SK-N-SH (cell line): ENCODE data around the gene DDX1.

Experiments used
- FOSL2 ChIP-seq: IDR thresholded peaks from 2 replicates; pipeline ENCODE4 v1.4.0; 2012; ENCODE audit warnings: low read depth, mild to moderate bottlenecking, moderate library complexity, borderline replicate concordance
- FOXJ3 ChIP-seq: sonication (generic); formaldehyde crosslinking; IDR thresholded peaks from 2 replicates; pipeline ENCODE4 v1.5.1; 2020; ENCODE audit warnings: mild to moderate bottlenecking, missing genetic modification reagents
- JUND ChIP-seq: IDR thresholded peaks from 2 replicates; pipeline ENCODE4 v1.4.0; 2012
- MXI1 ChIP-seq: IDR thresholded peaks from 2 replicates; pipeline ENCODE4 v1.6.1; 2012; ENCODE audit warnings: mild to moderate bottlenecking, low read depth, low read length, improper control_type of control experiment
- TF ChIP-seq, protein P1 (sequence below): fragments of 200-600 bp; sonication (generic); IDR thresholded peaks from 2 replicates; pipeline ENCODE4 v1.6.1; 2017; ENCODE audit warnings: antibody characterized with exemption, mild to moderate bottlenecking, moderate library complexity
- TF ChIP-seq, protein P2 (sequence below): IDR thresholded peaks from 2 replicates; pipeline ENCODE4; 2012

- TF ChIP-seq, protein P1, sequence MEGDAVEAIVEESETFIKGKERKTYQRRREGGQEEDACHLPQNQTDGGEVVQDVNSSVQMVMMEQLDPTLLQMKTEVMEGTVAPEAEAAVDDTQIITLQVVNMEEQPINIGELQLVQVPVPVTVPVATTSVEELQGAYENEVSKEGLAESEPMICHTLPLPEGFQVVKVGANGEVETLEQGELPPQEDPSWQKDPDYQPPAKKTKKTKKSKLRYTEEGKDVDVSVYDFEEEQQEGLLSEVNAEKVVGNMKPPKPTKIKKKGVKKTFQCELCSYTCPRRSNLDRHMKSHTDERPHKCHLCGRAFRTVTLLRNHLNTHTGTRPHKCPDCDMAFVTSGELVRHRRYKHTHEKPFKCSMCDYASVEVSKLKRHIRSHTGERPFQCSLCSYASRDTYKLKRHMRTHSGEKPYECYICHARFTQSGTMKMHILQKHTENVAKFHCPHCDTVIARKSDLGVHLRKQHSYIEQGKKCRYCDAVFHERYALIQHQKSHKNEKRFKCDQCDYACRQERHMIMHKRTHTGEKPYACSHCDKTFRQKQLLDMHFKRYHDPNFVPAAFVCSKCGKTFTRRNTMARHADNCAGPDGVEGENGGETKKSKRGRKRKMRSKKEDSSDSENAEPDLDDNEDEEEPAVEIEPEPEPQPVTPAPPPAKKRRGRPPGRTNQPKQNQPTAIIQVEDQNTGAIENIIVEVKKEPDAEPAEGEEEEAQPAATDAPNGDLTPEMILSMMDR, result no peak
- TF ChIP-seq MXI1, result no peak
- no peak for TF ChIP-seq JUND
- no peak for TF ChIP-seq FOSL2
- TF ChIP-seq, protein P2, sequence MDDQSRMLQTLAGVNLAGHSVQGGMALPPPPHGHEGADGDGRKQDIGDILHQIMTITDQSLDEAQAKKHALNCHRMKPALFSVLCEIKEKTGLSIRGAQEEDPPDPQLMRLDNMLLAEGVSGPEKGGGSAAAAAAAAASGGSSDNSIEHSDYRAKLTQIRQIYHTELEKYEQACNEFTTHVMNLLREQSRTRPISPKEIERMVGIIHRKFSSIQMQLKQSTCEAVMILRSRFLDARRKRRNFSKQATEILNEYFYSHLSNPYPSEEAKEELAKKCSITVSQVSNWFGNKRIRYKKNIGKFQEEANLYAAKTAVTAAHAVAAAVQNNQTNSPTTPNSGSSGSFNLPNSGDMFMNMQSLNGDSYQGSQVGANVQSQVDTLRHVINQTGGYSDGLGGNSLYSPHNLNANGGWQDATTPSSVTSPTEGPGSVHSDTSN, result no peak
- no peak for TF ChIP-seq FOXJ3 (CRISPR knock-in tag)
Observed at GRCh38 chr2:15670981-15671380, 79.3 kb downstream of the DDX1 start.
